Stimulated activated CD8-positive, alpha-beta memory T cell treated with anti-CD3 and anti-CD28 coated beads, Interleukin-2, amount 100 ng/mL, for 1 hour (primary cell): ENCODE data around the gene COG2.
"Not testable (repeated sequence)": the region's sequence is repeated elsewhere in the genome, so short reads cannot be mapped to it uniquely, and the experiment has no call there.

Experiments used
- DNase-seq, 2 donors: peaks; one replicate each; pipeline ENCODE4 v3.0.0-alpha.2; 2020; ENCODE audit warnings: low read depth in 2 of 2

COG2 gene

GRCh38 chr1:230642263-230642959 is at the start of gene COG2:
Gene COG2 (plus strand): TSS chr1:230642481. CDS start chr1:230642607, 126 bp downstream.
- DNase-seq = peak; percentile 94 to 96

GRCh38 chr1:230592848-230593414 is 49.4 kb upstream of the COG2 start:
- DNase-seq = no peak

- DNase-seq = no peak
Measured at GRCh38 chr1:230594214-230594773, 48.0 kb upstream of the COG2 start.

GRCh38 chr1:230595181-230595580 is 47.1 kb upstream of the COG2 start:
- DNase-seq = no peak

GRCh38 chr1:230596306-230596705 is 46.0 kb upstream of the COG2 start:
- no peak for DNase-seq

- DNase-seq = no peak
Measured at GRCh38 chr1:230598745-230599144, 43.5 kb upstream of the COG2 start.

- no peak for DNase-seq
Measured at GRCh38 chr1:230599926-230600656, 42.2 kb upstream of the COG2 start.

GRCh38 chr1:230600657-230601400 is 41.5 kb upstream of the COG2 start:
- DNase-seq = not testable (repeated sequence)

GRCh38 chr1:230609208-230609607 is 33.1 kb upstream of the COG2 start:
- no peak for DNase-seq

GRCh38 chr1:230610589-230610988 is 31.7 kb upstream of the COG2 start:
- no peak for DNase-seq

GRCh38 chr1:230611128-230611877 is 31.0 kb upstream of the COG2 start:
- no peak for DNase-seq

GRCh38 chr1:230611878-230612235 is 30.4 kb upstream of the COG2 start:
- DNase-seq = no peak

- no peak for DNase-seq
Measured at GRCh38 chr1:230612651-230613050, 29.6 kb upstream of the COG2 start.

GRCh38 chr1:230614121-230614520 is 28.2 kb upstream of the COG2 start:
- DNase-seq = no peak

- DNase-seq = no peak
Measured at GRCh38 chr1:230618537-230618936, 23.7 kb upstream of the COG2 start.

- no peak for DNase-seq
Measured at GRCh38 chr1:230620649-230621323, 21.5 kb upstream of the COG2 start.

GRCh38 chr1:230621324-230622030 is 20.8 kb upstream of the COG2 start:
- DNase-seq = no peak

- DNase-seq = no peak
Measured at GRCh38 chr1:230622151-230622550, 20.1 kb upstream of the COG2 start.

- DNase-seq = no peak
Measured at GRCh38 chr1:230624097-230624713, 18.1 kb upstream of the COG2 start.

GRCh38 chr1:230626232-230626631 is 16.0 kb upstream of the COG2 start:
- no peak for DNase-seq
